Measurements from ENCODE around the gene PMP22.
"Not testable (repeated sequence)": the region's sequence is repeated elsewhere in the genome, so short reads cannot be mapped to it uniquely, and the experiment has no call there.

PMP22 gene

DNA sequence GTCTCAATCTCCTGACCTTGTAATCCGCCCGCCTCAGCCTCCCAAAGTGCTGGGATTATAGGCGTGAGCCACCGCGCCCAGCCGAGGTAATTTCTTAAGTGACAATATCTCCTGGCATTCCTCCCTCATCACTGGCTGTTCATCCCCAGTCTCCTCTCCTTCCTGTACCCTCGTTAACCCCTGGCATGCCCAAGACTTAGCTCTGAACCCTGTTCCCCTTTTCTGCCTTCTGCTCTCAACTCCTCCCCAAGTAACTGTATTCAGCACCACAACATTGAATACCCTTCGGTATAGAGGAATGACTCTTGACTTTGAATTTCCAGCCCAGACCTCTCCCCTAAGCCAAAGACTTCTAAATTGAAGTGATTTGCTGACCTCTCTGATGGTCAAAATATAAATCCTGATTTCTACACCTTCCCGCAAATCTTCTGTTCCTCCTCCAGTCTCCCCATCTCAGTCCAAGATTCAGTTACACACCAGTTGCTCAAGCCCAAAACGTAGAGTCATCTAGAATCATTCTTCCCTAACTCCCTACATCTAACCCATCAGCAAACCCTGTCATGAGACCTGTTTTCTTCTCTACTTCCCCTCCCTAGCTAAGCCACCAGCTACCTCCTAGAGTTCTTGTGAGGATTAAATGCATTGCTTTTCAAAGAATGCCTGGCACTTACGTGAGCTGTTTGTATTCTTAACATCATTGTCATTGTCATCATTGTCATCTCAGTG lies 14.8 kb downstream of the PMP22 start:
- DNase-seq, result no peak

DNA sequence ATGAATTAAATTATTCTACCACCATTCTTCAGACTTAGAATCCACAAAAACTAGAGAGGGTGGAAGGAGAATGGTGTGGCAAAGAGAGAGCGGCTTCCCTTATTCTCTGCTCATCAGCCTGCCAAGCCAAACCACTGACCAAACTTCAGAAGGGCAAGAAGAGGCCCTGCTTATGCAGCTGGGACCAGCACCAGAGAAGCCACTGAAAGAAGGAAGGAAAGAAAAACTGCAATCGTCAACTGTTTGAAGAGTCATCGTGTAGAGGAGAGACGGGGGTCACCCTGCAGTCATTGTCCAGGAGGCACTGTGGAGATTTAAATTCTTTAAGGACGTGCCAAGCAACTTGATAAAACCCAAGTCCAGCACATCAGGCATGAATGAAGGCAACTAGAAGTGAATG lies 15.6 kb downstream of the PMP22 start:
- no peak for DNase-seq

DNA sequence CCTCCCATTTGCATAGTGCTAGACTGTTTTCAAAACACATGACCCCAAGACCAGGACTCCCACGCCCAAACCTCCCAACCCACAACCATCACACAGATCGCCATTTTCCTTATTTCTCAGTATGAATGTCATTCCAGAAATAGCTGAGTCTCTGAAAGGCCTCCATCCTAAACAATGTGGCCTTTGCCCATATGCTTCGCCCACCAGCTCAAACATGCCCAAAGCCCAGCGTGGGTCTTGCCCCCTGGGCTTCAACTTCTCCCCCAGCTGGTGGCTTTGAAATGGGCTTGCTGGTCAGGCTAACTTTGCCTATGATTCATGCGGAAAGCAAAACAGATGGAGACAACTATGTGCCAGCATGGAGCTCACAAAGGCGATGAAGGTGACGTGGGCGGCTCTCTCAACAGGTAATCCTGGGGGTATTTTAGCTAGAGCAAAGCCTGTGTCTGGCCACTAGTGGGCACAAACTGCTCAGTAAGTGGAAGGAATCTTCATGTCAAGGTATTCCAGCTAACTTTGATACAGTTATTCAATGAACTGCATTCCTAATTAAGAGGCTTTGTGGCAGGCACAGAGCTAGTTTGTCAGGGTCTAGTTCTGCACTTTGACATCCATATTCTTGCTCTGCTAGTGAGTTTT lies 17.1 kb downstream of the PMP22 start:
- DNase-seq, result no peak

DNA sequence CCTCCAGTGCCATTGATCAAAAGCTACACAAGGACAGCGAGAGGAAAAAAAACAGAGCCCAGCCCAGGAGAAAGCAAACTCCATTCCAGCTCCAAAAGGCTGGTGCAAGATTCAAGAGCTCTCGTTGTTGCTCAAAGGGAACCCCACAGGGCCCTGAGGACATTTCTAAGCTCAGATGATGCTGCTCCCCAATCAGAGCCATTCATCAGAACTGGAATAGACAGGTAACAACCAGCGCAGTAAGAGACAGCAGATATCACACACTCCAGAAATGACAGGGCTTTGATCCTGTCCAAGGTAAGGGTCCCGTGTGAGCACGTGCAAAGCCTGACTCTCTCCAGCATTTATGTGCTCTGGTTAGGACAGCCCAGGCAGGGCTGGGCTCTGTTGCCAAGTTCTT lies 20.1 kb downstream of the PMP22 start:
- no peak for DNase-seq

DNA sequence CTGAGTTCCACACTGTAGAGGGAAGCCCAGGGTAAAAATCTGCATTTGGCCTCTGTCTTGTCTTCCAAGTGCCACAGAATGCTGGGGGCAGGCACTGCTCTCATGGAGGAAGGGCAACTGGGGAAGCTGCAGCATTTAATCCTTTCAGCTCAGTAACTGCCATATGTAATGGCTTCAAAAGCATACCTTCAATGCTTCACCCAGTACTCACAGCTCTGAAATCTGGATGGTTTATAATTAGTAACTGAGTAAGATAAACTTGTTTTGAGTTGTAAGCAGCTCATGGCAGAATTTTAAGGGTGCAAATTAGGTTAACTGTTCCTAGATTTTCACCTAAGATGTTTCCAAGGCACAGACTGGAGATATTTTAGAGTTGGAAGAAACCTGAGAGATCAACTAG lies 24.5 kb downstream of the PMP22 start:
- DNase-seq, result no peak

DNA sequence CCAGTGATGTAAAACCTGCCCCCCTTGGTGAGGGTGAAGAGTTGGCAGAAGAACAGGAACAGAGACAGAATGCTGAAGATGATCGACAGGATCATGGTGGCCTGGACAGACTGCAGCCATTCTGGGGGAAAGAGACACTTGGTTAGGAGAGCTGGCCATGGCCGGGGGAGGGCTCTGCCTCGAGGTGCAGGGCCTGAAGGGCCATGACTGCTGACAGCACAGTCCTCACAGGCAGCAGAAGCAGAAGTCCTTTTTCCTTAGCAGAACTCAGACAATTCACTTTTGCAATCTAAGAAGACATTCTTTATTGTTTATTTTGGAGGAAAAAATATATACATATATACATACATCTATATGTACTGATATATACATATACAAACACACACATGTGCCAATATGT lies 25.6 kb downstream of the PMP22 start:
- DNase-seq, result no peak

DNA sequence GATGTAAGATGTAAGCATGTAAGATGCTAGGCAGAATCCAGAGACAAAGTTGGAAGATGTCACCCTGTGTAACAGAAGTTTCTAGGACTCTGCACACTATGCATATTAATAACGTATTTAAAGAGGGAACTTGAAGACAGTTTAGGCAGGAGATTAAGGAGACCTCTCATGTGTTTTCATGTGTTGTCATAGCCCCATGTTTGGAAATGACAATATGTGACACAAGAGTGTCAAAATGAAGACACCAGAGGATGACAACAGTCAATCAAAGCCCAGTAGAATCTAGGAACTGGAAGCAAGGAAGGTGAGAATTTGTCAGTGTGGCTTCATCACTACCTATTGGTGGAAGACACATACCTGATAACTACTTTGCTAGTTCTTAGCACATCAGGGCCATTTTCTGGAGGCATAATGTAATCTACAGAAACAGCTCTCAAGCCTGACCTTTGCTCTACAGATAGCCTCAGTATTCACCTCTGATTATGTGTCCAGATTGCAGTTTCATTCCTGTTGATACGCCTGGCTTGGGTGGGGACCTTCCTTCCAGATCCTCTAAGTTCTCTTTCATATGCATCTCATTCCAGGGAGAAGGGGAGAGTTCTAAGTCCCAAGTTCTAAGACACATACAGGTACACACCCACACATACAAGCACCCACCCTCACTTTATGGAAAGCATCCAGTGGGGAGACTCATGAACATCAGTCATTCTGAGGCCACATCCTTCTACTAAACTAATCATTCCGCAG lies 26.3 kb downstream of the PMP22 start:
- no peak for DNase-seq

DNA sequence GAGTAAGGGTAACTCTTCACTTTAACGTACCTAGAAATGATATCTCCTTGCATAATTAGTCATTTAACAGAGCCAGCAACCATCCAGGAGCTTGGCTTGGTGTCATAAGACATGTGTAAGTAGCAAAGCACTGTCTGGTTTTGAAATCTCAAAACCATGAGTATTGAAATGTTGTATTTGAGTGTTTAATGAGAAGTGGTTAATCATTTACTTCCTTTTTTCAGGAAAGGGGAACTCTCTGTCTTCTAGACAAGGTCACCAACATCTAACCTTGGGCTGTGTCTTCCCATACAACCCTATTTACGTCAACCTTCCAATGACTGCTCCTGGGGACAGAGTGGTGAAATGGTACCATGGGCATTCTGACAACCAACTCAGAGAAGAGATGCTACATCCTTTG lies 27.1 kb downstream of the PMP22 start:
- DNase-seq, result no peak

DNA sequence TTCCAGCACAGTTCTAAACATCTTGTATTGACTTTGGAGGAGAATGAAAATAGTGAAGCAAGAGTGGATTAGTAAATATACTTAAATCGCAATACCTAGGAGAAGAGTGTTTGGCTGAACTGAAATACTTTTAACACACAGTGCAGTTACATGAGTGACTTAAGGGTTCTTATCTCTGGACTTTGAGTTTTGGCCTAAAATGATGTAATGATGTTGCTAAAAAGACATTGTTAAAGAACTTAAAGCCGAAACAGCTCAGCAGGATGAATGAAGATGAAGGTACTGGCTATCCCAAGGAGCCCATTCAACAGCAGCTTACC lies 28.1 kb downstream of the PMP22 start:
- no peak for DNase-seq

DNA sequence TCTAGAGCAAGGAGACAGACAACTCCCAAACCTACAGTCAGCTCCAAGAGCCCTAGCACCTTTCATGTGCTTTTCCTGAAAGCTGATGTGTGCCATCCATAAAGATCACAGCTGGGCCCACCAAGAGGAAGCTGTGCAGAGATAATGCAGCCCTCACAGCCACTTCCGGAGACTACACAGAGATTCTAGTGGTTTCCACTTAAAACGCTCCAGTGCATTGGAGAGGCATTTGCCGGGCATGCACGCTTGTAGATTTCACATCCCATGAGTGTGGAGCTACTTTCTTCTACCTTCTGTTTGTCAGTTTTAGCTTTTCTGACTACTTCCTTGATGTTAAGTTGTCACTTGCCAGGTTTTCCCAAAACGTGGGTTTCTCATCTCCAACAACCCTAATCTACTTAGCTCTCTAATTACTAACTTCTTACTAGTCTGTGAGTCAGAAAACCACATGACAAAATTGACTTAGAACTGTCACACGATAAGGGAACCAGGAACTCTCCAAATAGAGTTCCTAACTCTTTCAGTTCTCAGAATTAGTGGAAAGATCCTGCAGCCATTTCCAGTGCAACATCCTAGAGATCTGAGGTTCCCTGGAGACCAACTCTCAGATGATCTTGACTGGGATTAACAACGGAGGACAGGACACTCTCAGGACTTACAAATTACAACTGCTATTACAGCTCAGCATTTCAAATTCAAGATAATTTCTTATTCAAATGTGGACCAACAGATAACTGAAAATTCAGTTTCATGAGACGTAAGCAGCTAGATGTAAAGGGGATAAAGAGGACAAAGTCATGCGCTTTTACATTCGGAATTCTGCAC lies 28.6 kb downstream of the PMP22 start:
- no peak for DNase-seq

DNA sequence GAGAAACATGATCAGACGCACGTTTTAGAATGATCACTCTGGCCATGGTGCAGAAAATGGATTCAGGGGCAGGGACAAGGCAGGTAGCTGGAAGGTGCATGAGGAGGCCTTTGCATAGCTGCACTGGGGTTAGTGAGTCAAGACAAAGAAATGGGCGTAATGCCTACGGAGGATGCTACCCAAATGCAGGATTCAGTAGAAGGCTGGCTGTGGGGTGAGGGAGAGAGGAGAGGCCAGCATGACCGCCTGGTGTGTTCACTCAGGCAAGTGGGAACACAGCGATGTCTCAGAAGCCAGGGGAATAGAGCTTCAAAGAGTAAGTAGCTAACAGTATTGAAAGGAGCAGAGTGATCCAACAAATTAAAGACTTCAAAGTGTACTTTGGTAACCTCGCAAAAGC lies 31.2 kb downstream of the PMP22 start:
- DNase-seq, result no peak

DNA sequence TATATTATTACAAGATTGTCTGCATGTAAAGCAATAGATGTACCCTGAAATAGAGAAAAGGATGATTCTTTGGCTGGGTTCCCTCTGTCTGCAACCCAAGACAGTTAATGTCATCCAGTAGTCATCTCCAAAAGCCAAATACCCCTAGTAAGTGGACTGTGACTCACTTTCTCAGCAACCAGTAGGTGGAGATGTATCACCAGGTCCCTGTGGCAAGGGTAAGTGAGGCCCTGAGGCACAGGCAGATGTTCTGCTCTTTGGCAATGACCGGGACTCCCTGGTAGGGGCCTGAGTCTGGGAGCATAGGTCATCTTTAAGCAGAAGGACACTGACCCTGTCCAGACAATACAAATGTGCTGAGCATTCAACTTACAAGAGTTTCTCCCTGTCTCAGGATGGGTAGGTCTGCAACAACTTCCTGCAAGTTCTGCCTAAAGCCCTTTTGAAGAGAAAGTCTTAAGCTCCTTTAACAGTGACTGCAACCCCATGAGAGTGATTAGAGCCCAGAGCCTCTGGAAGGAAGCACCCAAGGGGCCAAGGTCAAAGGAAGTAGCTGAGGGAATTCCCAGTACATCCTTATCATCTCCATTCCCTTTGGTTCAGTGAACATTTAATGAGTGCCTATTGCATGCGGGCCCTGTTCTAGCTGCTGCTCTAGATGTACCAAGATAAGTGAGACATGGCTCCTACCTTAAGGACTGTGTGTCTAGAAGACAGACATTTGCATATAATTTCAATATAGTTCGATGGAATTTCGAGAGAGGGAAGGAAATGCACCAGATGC lies 31.9 kb downstream of the PMP22 start:
- no peak for DNase-seq

DNA sequence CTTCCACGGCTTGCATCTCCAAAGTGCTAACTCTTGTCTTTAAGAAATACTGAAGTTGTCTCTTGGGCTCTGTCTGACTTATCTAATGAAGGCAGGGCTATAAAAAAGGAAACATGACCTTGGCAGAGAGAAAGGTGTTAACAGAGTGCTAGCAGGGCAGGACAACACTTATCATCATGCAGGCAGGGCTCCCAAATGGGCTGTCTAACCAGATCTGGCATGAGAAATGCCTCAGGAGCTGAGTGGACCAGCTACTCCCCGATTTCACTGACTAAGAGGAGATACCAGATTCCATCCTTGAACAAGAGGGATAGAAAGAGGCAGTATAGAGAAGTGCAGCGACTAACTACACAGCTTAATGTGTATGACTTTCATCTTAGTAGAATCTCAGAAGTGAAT lies 32.6 kb downstream of the PMP22 start:
- no peak for DNase-seq

DNA sequence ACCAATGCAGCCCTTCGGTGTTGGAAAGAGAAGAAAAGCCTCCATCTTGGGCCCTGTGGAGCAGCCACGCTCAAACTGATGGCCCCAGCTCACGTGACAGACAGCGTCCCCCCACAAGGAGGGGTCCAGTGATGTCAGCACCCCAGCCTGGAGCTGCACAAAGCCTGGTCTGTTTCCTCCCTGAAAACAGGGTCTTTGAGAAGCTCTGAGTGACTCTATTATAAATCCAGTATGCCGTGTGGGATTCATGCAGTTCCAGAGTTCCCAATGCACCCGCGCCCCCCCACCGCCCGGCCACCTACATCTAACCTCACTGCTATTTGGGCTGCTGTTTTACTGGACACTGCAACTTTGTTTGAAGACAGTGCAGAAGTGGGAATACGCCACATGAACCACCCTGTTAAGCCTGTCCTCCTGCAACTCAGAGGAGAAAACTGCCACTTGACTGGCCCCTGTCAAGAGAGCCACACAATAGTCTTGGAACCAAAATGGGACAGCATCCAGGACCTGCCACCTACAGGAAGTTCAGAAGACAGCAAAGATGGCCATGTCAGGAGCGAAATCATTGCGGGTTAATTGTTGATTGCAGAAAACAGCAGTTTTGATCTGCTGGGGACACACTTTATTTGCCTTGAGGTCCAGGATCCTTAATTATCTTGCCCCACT lies 33.1 kb downstream of the PMP22 start:
- no peak for DNase-seq

DNA sequence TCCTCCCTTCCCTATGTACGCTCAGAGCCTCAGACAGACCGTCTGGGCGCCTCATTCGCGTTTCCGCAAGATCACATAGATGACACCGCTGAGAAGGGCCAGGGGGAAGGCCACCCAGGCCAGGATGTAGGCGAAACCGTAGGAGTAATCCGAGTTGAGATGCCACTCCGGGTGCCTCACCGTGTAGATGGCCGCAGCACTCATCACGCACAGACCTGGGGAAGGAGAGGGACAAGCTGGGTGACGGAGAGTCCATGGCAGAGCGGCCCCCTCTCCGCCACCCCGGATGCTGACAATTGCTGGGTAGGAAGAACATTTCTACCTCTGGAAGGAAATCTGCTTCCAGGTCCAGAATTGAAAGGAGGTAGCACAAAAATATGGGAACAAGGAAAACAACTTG lies 34.3 kb downstream of the PMP22 start:
- no peak for DNase-seq

DNA sequence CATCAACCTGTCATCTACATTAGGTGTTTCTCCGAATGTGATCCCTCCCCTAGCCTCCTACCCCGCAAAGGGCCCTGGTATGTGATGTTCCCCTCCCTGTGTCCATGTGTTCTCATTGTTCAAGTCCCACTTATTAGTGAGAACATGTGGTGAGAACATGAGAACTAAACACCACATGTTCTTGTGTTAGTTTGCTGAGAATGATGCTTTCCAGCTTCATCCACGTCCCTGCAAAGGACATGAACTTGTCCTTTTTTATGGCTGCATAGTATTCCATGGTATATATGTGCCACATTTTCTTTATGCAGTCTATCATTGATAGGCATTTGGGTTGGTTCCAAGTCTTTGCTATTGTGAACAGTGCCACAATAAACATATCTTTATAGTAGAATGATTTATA lies 43.3 kb downstream of the PMP22 start:
- DNase-seq, result not testable (repeated sequence)

DNA sequence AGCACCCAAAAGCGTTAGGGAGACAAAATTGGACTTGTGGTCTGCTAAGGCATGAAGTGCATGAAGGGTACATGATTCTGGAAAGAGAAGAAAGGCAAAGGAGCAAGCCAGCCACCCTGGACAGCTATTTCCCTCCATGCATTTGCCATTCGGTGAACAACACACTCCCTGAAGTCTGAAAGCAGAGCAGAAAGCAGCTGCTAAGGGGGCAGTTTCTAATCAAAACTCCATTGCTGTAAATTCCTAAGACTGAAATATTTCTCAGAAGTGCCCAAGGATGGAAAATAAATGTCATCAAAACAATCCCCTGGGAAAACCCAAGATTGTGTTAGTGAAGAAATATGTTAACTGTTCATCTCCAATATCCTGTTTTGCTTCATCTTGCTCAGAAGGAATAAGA lies 44.3 kb downstream of the PMP22 start:
- no peak for DNase-seq

DNA sequence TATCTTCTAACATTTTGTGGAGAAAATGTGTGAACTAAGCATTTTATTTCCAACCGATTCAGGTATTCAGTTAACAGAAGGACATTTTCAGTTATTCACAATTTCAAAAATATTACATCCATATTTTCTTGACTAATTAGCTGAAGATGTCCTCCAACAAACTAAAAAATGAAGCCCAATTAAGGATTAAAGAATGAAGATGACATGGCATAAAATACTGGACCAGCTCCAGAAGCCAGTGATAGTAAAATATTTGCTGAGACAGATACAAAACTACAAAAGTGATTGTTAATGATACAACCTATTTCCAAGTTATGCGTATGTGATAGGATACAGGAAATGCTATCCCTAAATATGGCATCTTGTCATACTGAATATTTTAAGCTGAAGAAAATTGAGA lies 48.6 kb downstream of the PMP22 start:
- no peak for DNase-seq

DNA sequence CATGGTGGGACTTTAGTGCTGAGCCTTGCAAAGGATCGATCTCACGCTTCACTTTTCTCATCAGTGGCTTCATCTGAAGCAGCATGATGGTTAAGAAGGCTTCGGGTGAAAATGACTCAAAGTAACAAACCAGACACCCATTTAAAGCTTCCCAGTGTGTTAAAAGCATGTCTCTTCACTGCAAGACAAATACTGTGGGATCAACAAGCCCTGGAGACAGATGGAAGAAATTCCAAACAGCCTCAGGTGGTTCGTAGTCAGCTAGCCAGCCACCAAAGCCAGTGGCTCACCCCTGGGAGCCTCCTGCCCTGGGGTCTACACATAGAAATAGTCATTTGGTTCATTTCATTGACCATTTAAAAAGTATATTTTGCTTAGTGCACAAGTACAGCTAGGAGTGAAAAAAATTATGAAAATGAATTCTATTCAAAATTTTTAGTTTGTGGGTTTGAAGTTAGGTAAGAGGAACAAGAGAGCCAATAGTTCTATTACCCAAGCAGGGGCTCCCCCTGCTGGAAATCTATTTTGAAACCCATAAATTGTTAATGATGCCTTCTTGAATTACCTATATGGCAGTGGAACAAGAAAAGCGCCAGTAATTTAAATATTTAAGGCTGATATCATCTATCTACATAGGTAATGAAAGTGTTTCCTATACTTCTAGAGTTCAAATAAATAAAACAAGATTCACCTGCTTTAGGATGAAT lies 51.6 kb downstream of the PMP22 start:
- DNase-seq, result no peak

DNA sequence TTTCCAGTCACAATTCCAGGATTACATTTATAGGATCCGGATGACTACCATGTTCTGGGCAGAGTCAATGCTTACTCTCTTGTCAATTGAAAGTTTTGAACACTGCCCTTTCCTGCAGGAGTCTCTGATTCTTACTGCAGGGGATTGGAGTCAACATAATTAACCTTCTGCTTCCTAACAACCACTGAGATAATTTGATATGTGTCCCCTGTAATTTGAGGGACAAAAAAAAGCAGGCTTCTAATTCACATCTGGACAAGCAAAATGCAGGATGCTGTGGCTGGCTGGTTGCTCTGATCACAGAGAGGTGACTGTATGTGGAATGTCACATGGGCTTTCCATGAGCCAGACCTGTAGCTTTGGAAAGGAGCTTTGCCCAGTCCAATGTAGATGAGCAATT lies 54.9 kb downstream of the PMP22 start:
- no peak for DNase-seq

DNA sequence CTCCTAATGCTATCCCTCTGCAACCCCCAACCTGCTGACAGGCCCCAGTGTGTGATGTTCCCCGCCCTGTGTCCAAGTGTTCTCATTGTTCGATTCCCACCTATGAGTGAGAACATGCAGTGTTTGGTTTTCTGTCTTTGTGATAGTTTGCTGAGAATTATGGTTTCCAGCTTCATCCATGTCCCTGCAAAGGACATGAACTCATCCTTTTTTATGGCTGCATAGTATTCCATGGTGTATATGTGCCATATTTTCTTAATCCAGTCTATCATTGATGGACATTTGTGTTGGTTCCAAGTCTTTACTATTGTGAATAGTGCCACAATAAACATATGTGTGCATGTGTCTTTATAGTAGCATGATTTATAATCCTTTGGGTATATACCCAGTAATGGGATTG lies 62.1 kb downstream of the PMP22 start:
- DNase-seq, result not testable (repeated sequence)
